ENCODE data around the gene CHAD. TPM values are rescaled to one million over a fixed set of nuclear protein-coding genes. Genes with fewer than 3 reads are reported as not detected.

The CHAD gene
- total and polyA plus RNA-seq, 2 of the 4 experiments (the other 2 are of a cell fraction), result 0.03 TPM; not detected in 1

GRCh38 chr17:50505591-50506130 lies 37.0 kb upstream of the CHAD start:
- H3K4me1 ChIP-seq (ENCODE audit: control insufficient read depth, insufficient read depth, low read length), result peaks cover 4% of the 10 kb centered on the region
- H4K5ac ChIP-seq (ENCODE audit: low read depth, low read length), result no peak overlapping the region
- no peak overlapping the region for H2AK5ac ChIP-seq (ENCODE audit: low read depth, low read length)
- H2AFZ ChIP-seq (replicated peaks; ENCODE audit: low read length, poor library complexity), result peak overlapping the region; percentile 53
- no peak overlapping the region for H3K14ac ChIP-seq (replicated peaks; ENCODE audit: low read depth, low read length)
- no peaks in the 10 kb centered on the region; the same call in 1 of the 2 replicates for H3K27me3 ChIP-seq (ENCODE audit: control insufficient read depth, insufficient read depth, low read length)
- no peaks in the 10 kb centered on the region for H4K20me1 ChIP-seq (ENCODE audit: insufficient read depth, low read length)
- ChIA-PET CTCF (no interaction called here), POLR2A (ENCODE audit: unreplicated experiment) (no interaction called here)
- dilution Hi-C loops (cut with HindIII; ENCODE audit: low sequenced_read_pairs, unreplicated experiment) (no loop called here), intact Hi-C loops (cut with micrococcal nuclease) (no loop called here), in situ Hi-C loops (cut with MboI; ENCODE audit: low sequenced_read_pairs) (no loop called here)
- ATAC-seq (ENCODE audit: low read depth) (no peak), DNase-seq (no peak)
- H4K8ac ChIP-seq (ENCODE audit: low read depth in 2 of 2, low read length in 2 of 2), result no peak overlapping the region
- H3K36me3 ChIP-seq (ENCODE audit: control insufficient read depth, insufficient read depth, low read length), result no peaks in the 10 kb centered on the region
- no TSS peak for BruUV-seq (replicated peaks)
- no peak for TF ChIP-seq POLR2A (IDR thresholded peaks at IDR 0.05; ENCODE audit: low read depth, low read length)
- TF ChIP-seq MAZ (IDR thresholded peaks at IDR 0.05; ENCODE audit: borderline replicate concordance, low read depth, low read length), result no peak
- TF ChIP-seq CHD1 (IDR thresholded peaks at IDR 0.05; ENCODE audit: low read depth, low read length), result no peak
- TF ChIP-seq MXI1 (IDR thresholded peaks at IDR 0.05; ENCODE audit: borderline replicate concordance, low read depth, low read length), result no peak
- TF ChIP-seq SMC3 (IDR thresholded peaks at IDR 0.05; ENCODE audit: low read depth, low read length), result no peak
- TF ChIP-seq CTCF (conservative IDR thresholded peaks at IDR 0.05; ENCODE audit: low read depth, low read length), result no peak
- TF ChIP-seq ELK1 (IDR thresholded peaks at IDR 0.05; ENCODE audit: borderline replicate concordance, low read depth, low read length), result no peak
- TF ChIP-seq CEBPB (IDR thresholded peaks at IDR 0.05; ENCODE audit: low read depth, low read length), result no peak
- no peak for TF ChIP-seq NFE2L2 (IDR thresholded peaks at IDR 0.05; ENCODE audit: low read depth, low read length)
- no peak overlapping the region for H3K56ac ChIP-seq (ENCODE audit: extremely low read depth, insufficient read depth, low read length)
- H3K23ac ChIP-seq (ENCODE audit: low read depth, low read length), result no peak overlapping the region
- no peak overlapping the region for H4K91ac ChIP-seq (ENCODE audit: insufficient read depth, low read depth, low read length)
- H2BK15ac ChIP-seq (ENCODE audit: low read depth, low read length), result no peak overlapping the region
- no peak overlapping the region for H2BK5ac ChIP-seq (ENCODE audit: low read depth, low read length, poor library complexity, severe bottlenecking)
- no peak overlapping the region for H2BK20ac ChIP-seq (ENCODE audit: low read depth, low read length)
- no peak overlapping the region for H3K18ac ChIP-seq (ENCODE audit: low read depth, low read length)
- no peak overlapping the region for H2BK120ac ChIP-seq (ENCODE audit: low read depth, low read length)
- no peak overlapping the region for H3K27ac ChIP-seq (ENCODE audit: insufficient read depth, low read length)
- no peak overlapping the region for H3K4ac ChIP-seq (ENCODE audit: low read depth, low read length)
- H3K4me3 ChIP-seq (ENCODE audit: insufficient read depth, low read depth, low read length), result no peak overlapping the region
- H2AK9ac ChIP-seq (replicated peaks; ENCODE audit: low read depth, low read length, poor library complexity), result peak overlapping the region; percentile 42
- peaks cover 16% of the 10 kb centered on the region for H3K9me1 ChIP-seq (ENCODE audit: insufficient read depth, low read length)
- no CpG with 5 or more reads among the region's 7 CpGs for WGBS, 2 experiments (ENCODE audit: extremely low coverage in 2 of 2, insufficient read length in 1 of 2)
- H3K9me3 ChIP-seq (ENCODE audit: control insufficient read depth, insufficient read depth, low read length), result no peaks in the 10 kb centered on the region
- H3K4me2 ChIP-seq (ENCODE audit: low read depth, low read length), result no peak overlapping the region
- no peak overlapping the region for H3K9ac ChIP-seq (ENCODE audit: low read depth, low read length)
- peaks cover 0 to 3% of the 10 kb centered on the region in 2 experiments; a peak in 1 of 4 replicates for H3K79me1 ChIP-seq (ENCODE audit: low read depth in 1 of 2, low read length in 2 of 2)
